Skeletal muscle satellite cell (primary cell): ENCODE measurements around the gene ITGA6.
"Not testable (repeated sequence)": the region's sequence is repeated elsewhere in the genome, so short reads cannot be mapped to it uniquely, and the experiment has no call there.

Experiments used
- H3K27me3 ChIP-seq: 2 replicates; pipeline ENCODE4 v1.7.0; 2013; ENCODE audit warnings: low read length; ENCODE audit not compliant: control insufficient read depth, insufficient read depth
- H3K36me3 ChIP-seq: 2 replicates; pipeline ENCODE4 v1.7.0; 2013; ENCODE audit warnings: mild to moderate bottlenecking, control low read depth, low read length; ENCODE audit not compliant: insufficient read depth
- H3K4me1 ChIP-seq: 2 replicates; pipeline ENCODE4 v1.7.0; 2013; ENCODE audit warnings: low read length; ENCODE audit not compliant: control insufficient read depth, insufficient read depth
- H3K4me2 ChIP-seq: 2 replicates; pipeline ENCODE4 v1.7.0; 2013; ENCODE audit warnings: mild to moderate bottlenecking, low read length
- H3K4me3 ChIP-seq: 2 replicates; pipeline ENCODE4 v1.7.0; 2013; ENCODE audit warnings: low read length
- H3K9ac ChIP-seq: 2 replicates; pipeline ENCODE4 v1.7.0; 2013; ENCODE audit warnings: mild to moderate bottlenecking, low read depth, low read length, moderate library complexity
- H3K9me3 ChIP-seq: replicated peaks from 2 replicates; pipeline ENCODE4 v1.7.0; 2013; ENCODE audit warnings: mild to moderate bottlenecking, control low read depth, low read length

ITGA6 gene

GRCh38 chr2:172540421-172540820 is 113.0 kb downstream of the ITGA6 start:
- Histone ChIP-seq H3K4me3 (no peak overlapping the region), H3K9me3 (no peaks in the 10 kb centered on the region)

GRCh38 chr2:172545408-172546075 is 118.2 kb downstream of the ITGA6 start:
- no peak overlapping the region for H3K4me3 ChIP-seq
- H3K27me3 ChIP-seq: no peaks in the 10 kb centered on the region
- H3K9ac ChIP-seq: no peak overlapping the region
- H3K9me3 ChIP-seq: no peaks in the 10 kb centered on the region
- no peak overlapping the region for H3K4me2 ChIP-seq
- H3K36me3 ChIP-seq: no peaks in the 10 kb centered on the region
- H3K4me1 ChIP-seq: no peaks in the 10 kb centered on the region

More at GRCh38 chr2:172540421-172540820, 113.0 kb downstream of the ITGA6 start:
- no peaks in the 10 kb centered on the region for H3K4me1 ChIP-seq
- H3K9ac ChIP-seq: no peak overlapping the region
- no peaks in the 10 kb centered on the region for H3K36me3 ChIP-seq
- no peak overlapping the region for H3K4me2 ChIP-seq
- H3K27me3 ChIP-seq: no peaks in the 10 kb centered on the region

- Histone ChIP-seq H3K4me3 (no peak overlapping the region), H3K4me1 (peaks cover 10% of the 10 kb centered on the region), H3K9me3 (no peaks in the 10 kb centered on the region), H3K4me2 (no peak overlapping the region), H3K36me3 (no peaks in the 10 kb centered on the region), H3K9ac (no peak overlapping the region), H3K27me3 (no peaks in the 10 kb centered on the region)
Observed at GRCh38 chr2:172549131-172549530, 121.7 kb downstream of the ITGA6 start.

GRCh38 chr2:172549802-172550201 is 122.4 kb downstream of the ITGA6 start:
- not testable (repeated sequence) for H3K4me2 ChIP-seq

GRCh38 chr2:172550419-172550818 is 123.0 kb downstream of the ITGA6 start:
- H3K4me3 ChIP-seq: no peak overlapping the region

More at GRCh38 chr2:172549802-172550201, 122.4 kb downstream of the ITGA6 start:
- not testable (repeated sequence) for H3K4me1 ChIP-seq, H3K9ac ChIP-seq, H3K27me3 ChIP-seq, H3K9me3 ChIP-seq, H3K36me3 ChIP-seq, H3K4me3 ChIP-seq

GRCh38 chr2:172551271-172551670 is 123.9 kb downstream of the ITGA6 start:
- Histone ChIP-seq H3K27me3 (no peaks in the 10 kb centered on the region), H3K4me1 (peaks cover 15% of the 10 kb centered on the region), H3K9me3 (no peaks in the 10 kb centered on the region), H3K36me3 (no peaks in the 10 kb centered on the region), H3K4me3 (no peak overlapping the region), H3K4me2 (no peak overlapping the region), H3K9ac (no peak overlapping the region)

More at GRCh38 chr2:172550419-172550818, 123.0 kb downstream of the ITGA6 start:
- peaks cover 15% of the 10 kb centered on the region for H3K4me1 ChIP-seq
- no peaks in the 10 kb centered on the region for H3K36me3 ChIP-seq
- no peaks in the 10 kb centered on the region for H3K27me3 ChIP-seq
- H3K9me3 ChIP-seq: no peaks in the 10 kb centered on the region
- H3K9ac ChIP-seq: no peak overlapping the region
- no peak overlapping the region for H3K4me2 ChIP-seq

- peaks cover 25% of the 10 kb centered on the region for H3K4me1 ChIP-seq
- H3K9ac ChIP-seq: no peak overlapping the region
Observed at GRCh38 chr2:172552547-172553291, 125.3 kb downstream of the ITGA6 start.

GRCh38 chr2:172554352-172555271 is 127.2 kb downstream of the ITGA6 start:
- peak overlapping the region; percentile 87 for H3K4me3 ChIP-seq
- peak overlapping the region; percentile 89 for H3K9ac ChIP-seq
- no peaks in the 10 kb centered on the region for H3K36me3 ChIP-seq
- H3K9me3 ChIP-seq: no peaks in the 10 kb centered on the region
- no peaks in the 10 kb centered on the region for H3K27me3 ChIP-seq
- H3K4me2 ChIP-seq: peak overlapping the region; percentile 98
- peaks cover 25% of the 10 kb centered on the region for H3K4me1 ChIP-seq

More at GRCh38 chr2:172552547-172553291, 125.3 kb downstream of the ITGA6 start:
- no peaks in the 10 kb centered on the region for H3K9me3 ChIP-seq
- no peaks in the 10 kb centered on the region for H3K27me3 ChIP-seq
- peak overlapping the region; percentile 9 for H3K4me2 ChIP-seq
- no peak overlapping the region for H3K4me3 ChIP-seq
- H3K36me3 ChIP-seq: no peaks in the 10 kb centered on the region

- H3K9ac ChIP-seq: peak overlapping the region; percentile 89
- H3K4me3 ChIP-seq: peak overlapping the region; percentile 87
- H3K4me1 ChIP-seq: peaks cover 25% of the 10 kb centered on the region
- H3K36me3 ChIP-seq: no peaks in the 10 kb centered on the region
- H3K4me2 ChIP-seq: peak overlapping the region; percentile 98
- no peaks in the 10 kb centered on the region for H3K27me3 ChIP-seq
- H3K9me3 ChIP-seq: no peaks in the 10 kb centered on the region
Observed at GRCh38 chr2:172555272-172555521, 127.8 kb downstream of the ITGA6 start.
